NK-92 (cell line): ENCODE measurements around the gene NFE2L3.
"Not testable (repeated sequence)": the region's sequence is repeated elsewhere in the genome, so short reads cannot be mapped to it uniquely, and the experiment has no call there.

Experiments
- DNase-seq: peaks from one replicate; lab custom pipeline; 2025; ENCODE audit not compliant: unreplicated experiment; lab: John Stamatoyannopoulos, UW

NFE2L3 gene

GRCh38 chr7:26167303-26167934 lies 15.4 kb downstream of the NFE2L3 start:
- no peak for DNase-seq

GRCh38 chr7:26168458-26169023 lies 16.5 kb downstream of the NFE2L3 start:
- DNase-seq: no peak

GRCh38 chr7:26169271-26169670 lies 17.3 kb downstream of the NFE2L3 start:
- DNase-seq: no peak

- no peak for DNase-seq
Measured at GRCh38 chr7:26170663-26171062, 18.7 kb downstream of the NFE2L3 start.

GRCh38 chr7:26171601-26172000 lies 19.6 kb downstream of the NFE2L3 start:
- no peak for DNase-seq

GRCh38 chr7:26172048-26172447 lies 20.1 kb downstream of the NFE2L3 start:
- no peak for DNase-seq

DNA sequence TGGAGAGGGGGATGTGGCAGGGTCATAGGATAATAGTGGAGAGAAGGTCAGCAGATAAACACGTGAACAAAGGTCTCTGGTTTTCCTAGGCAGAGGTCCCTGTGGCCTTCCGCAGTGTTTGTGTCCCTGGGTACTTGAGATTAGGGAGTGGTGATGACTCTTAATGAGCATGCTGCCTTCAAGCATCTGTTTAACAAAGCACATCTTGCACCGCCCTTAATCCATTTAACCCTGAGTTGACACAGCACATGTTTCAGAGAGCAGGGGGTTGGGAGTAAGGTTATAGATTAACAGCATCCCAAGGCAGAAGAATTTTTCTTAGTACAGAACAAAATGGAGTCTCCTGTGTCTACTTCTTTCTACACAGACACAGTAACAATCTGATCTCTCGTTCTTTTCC lies 23.9 kb downstream of the NFE2L3 start:
- not testable (repeated sequence) for DNase-seq

DNA sequence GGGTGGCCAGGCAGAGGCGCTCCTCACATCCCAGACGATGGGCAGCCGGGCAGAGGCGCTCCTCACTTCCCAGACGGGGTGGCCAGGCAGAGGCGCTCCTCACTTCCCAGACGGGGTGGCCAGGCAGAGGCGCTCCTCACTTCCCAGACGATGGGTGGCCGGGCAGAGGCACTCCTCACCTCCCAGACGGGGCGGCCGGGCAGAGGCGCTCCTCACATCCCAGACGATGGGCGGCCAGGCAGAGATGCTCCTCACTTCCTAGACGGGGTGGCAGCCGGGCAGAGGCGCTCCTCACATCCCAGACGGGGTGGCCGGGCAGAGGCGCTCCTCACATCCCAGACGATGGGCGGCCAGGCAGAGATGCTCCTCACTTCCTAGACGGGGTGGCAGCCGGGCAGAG lies 24.7 kb downstream of the NFE2L3 start:
- DNase-seq: not testable (repeated sequence)

GRCh38 chr7:26177269-26177668 lies 25.3 kb downstream of the NFE2L3 start:
- DNase-seq: not testable (repeated sequence)

- DNase-seq: no peak
Measured at GRCh38 chr7:26178272-26178960, 26.4 kb downstream of the NFE2L3 start.

GRCh38 chr7:26179422-26179821 lies 27.4 kb downstream of the NFE2L3 start:
- no peak for DNase-seq

- DNase-seq: no peak
Measured at GRCh38 chr7:26179826-26180497, 28.0 kb downstream of the NFE2L3 start.

GRCh38 chr7:26180792-26181198 lies 28.8 kb downstream of the NFE2L3 start:
- no peak for DNase-seq

- no peak for DNase-seq
Measured at GRCh38 chr7:26181474-26182227, 29.7 kb downstream of the NFE2L3 start.

DNA sequence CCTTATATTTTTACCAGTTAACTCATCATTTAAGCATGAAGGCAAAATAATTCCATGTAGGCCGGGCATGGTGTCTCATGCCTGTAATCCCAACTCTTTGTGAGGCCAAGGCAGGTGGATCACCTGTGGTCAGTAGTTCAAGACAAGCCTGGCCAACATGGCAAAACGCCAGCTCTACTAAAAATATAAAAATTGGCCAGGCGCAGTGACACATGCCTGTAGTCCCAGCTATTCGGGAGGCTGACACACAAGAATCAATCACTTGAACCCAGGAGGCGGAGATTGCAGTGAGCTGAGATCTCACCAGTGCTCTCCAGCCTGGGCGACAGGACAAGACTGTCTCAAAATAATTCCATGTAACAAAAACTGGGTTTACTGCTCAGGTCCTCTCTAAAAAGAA lies 30.3 kb downstream of the NFE2L3 start:
- no peak for DNase-seq

DNA sequence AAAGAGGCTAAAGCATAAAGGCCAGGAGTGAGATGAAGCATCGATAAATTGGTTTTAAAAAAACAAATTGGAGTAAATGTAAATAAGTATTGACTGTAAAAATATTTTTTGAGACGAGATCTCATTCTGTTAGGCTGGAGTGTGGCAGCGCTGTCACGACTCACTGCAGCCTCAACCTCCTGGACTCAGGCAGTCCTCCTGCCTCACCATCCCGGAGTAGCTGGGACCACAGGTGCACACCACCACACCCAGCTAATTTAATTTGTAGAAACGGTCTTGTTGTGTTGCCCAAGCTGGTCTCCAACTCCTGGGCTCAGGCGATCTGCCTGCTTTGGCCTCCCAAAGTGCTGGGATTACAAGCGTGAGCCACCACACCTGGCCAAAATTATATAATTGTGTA lies 30.7 kb downstream of the NFE2L3 start:
- DNase-seq: no peak

- no peak for DNase-seq
Measured at GRCh38 chr7:26183545-26184280, 31.7 kb downstream of the NFE2L3 start.

DNA sequence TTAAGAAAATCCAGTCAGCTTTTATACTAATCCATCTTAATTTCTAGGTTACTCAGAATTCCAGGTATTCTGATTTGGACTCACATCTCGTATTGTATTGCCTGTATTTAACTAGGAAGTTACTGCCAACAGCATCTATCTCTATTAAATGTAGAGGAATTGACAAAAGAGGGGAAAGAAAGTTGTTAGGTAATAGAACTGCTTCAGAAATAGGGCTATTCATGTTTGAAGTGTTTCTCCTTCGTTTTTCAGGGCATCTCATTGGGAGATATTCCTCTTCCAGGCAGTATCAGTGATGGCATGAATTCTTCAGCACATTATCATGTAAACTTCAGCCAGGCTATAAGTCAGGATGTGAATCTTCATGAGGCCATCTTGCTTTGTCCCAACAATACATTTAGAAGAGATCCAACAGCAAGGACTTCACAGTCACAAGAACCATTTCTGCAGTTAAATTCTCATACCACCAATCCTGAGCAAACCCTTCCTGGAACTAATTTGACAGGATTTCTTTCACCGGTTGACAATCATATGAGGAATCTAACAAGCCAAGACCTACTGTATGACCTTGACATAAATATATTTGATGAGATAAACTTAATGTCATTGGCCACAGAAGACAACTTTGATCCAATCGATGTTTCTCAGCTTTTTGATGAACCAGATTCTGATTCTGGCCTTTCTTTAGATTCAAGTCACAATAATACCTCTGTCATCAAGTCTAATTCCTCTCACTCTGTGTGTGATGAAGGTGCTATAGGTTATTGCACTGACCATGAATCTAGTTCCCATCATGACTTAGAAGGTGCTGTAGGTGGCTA lies 32.5 kb downstream of the NFE2L3 start:
- not testable (repeated sequence) for DNase-seq

GRCh38 chr7:26185131-26185843 lies 33.3 kb downstream of the NFE2L3 start:
- no peak for DNase-seq
